Right lobe of liver (tissue), 6 donors: ENCODE results near the gene PSMA4. TPM values are rescaled to one million over a fixed set of nuclear protein-coding genes. Genes with fewer than 3 reads are reported as not detected.
"Not testable (repeated sequence)": the region's sequence is repeated elsewhere in the genome, so short reads cannot be mapped to it uniquely, and the experiment has no call there.

Source experiments
- ATAC-seq, 4 donors: fragments of 200-7000 bp; cut with Tn5 transposase; one replicate each; pipeline ENCODE4 v1.9.1; 2020; ENCODE audit warnings: mild to moderate bottlenecking in 4 of 4, moderate library complexity in 4 of 4
- DNase-seq, 3 donors: peaks; one replicate each; pipeline ENCODE4 v3.0.0-alpha.2; 2020
- H3K27ac ChIP-seq, 3 donors: fragments of 200-600 bp; one replicate each; pipeline ENCODE4 v1.8.0; 2022
- H3K27me3 ChIP-seq, 2 donors: fragments of 200-600 bp; one replicate each; pipeline ENCODE4 v1.8.0; 2022
- H3K36me3 ChIP-seq, 4 donors: fragments of 200-600 bp; sonication (generic) in 1 of 4; one replicate each; pipeline versions ENCODE4 v1.5.1 to v1.8.0; 2017 to 2022; ENCODE audit warnings: control low read depth in 1 of 4
- H3K4me1 ChIP-seq, 4 donors: fragments of 200-600 bp; sonication (generic) in 1 of 4; one replicate each; pipeline versions ENCODE4 v1.5.1 to v1.8.0; 2017 to 2022; ENCODE audit warnings: control low read depth in 1 of 4
- H3K4me3 ChIP-seq, 3 donors: fragments of 200-600 bp; one replicate each; pipeline ENCODE4 v1.8.0; 2022
- H3K9me3 ChIP-seq, 4 donors: fragments of 200-600 bp; sonication (generic) in 1 of 4; one replicate each; pipeline versions ENCODE4 v1.5.1 to v1.8.0; 2017 to 2022; ENCODE audit warnings: control low read depth in 1 of 4
- POLR2A ChIP-seq: fragments of 450-650 bp; IDR thresholded peaks from one replicate; pipeline ENCODE4 v1.6.1; 2017; ENCODE audit warnings: antibody characterized with exemption, mild to moderate bottlenecking
- WGBS: methylation state at CpG from one replicate; pipeline ENCODE4 v1.1.6; 2018; ENCODE audit warnings: low coverage, low lambda C conversion rate; ENCODE audit not compliant: insufficient coverage; ENCODE audit errors: missing lambda C conversion rate; 5-methylcytosine and 5-hydroxymethylcytosine counted together
- intact Hi-C, 2 donors: fragments of 100-400 bp; cut with DNase I; formaldehyde crosslinking; loops; one replicate each; pipeline versions ENCODE4 v1.11.2 to v1.14.1; 2022
- total RNA-seq, 6 experiments: library from RNA; depleted of rRNA in 2 of 6; stranded (reverse); fragments of >200 nt in 2 of 6; fragmentation: NEBNext Ultra II Directional in 3 of 6; extraction: Animal tissue kit (Norgen Biotek cat#: 25700) in 3 of 6; gene quantifications; one replicate each; pipeline versions ENCODE4 v1.1.0 to v1.2.4, GENCODE V29; 2016 to 2023
- TF ChIP-seq, protein P1 (sequence below), 4 donors: fragments of 200-600 bp in 3 of 4; fragments of 450-650 bp in 1 of 4; IDR thresholded peaks; one replicate each; pipeline versions ENCODE4 v1.5.1 to v1.8.0; 2016 to 2022; ENCODE audit warnings: antibody characterized with exemption in 4 of 4, mild to moderate bottlenecking in 2 of 4
- donor health status: DM: no; HTN: yes; CAD: no.
- donor health status: DM: no; HTN: no; CAD: no.
- donor health status: DM: no; HTN: no; CAD: no.
- donor health status: DM: no; HTN: yes; CAD: no.
- donor health status: DM: no; HTN: yes; CAD: no.

Gene PSMA4
- total RNA-seq, 6 experiments from 2014 or later: 66.1 to 147 (median 92.3) TPM

DNA sequence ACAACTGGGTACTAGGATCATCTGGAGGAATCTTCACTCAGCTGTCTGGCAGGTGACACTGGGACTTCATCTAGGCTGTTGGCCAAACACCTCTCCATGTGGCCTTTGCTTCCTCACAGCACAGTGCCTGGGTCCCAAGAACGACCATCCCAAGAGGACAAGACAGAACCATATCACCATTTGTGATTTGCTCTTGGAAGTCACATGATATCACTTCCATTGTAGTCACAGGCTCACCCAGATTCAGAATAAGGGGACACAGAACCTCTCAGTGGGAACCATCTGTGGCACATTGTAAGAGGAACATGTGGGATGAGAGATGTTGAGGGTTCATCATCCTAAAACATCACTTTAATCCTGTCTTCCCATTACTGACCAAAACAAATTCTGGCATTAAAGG, 1.9 kb upstream of the PSMA4 start:
- H3K27me3 ChIP-seq: no peaks in the 10 kb centered on the region
- no peak overlapping the region for H3K4me3 ChIP-seq
- no peak for TF ChIP-seq POLR2A
- TF ChIP-seq, protein P1, sequence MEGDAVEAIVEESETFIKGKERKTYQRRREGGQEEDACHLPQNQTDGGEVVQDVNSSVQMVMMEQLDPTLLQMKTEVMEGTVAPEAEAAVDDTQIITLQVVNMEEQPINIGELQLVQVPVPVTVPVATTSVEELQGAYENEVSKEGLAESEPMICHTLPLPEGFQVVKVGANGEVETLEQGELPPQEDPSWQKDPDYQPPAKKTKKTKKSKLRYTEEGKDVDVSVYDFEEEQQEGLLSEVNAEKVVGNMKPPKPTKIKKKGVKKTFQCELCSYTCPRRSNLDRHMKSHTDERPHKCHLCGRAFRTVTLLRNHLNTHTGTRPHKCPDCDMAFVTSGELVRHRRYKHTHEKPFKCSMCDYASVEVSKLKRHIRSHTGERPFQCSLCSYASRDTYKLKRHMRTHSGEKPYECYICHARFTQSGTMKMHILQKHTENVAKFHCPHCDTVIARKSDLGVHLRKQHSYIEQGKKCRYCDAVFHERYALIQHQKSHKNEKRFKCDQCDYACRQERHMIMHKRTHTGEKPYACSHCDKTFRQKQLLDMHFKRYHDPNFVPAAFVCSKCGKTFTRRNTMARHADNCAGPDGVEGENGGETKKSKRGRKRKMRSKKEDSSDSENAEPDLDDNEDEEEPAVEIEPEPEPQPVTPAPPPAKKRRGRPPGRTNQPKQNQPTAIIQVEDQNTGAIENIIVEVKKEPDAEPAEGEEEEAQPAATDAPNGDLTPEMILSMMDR (IDR thresholded peaks at IDR 0.05): no peak
- peaks cover 0 to 13% (median 0%) of the 10 kb centered on the region in 4 donors for H3K36me3 ChIP-seq
- intact Hi-C loops: no loop called here
- H3K4me1 ChIP-seq: peaks cover 0 to 12% (median 0%) of the 10 kb centered on the region in 4 donors
- ATAC-seq (no peak), DNase-seq (no peak)
- no CpG with 5 or more reads among the region's 1 CpG for WGBS
- H3K9me3 ChIP-seq: no peaks in the 10 kb centered on the region
- no peak overlapping the region for H3K27ac ChIP-seq

DNA sequence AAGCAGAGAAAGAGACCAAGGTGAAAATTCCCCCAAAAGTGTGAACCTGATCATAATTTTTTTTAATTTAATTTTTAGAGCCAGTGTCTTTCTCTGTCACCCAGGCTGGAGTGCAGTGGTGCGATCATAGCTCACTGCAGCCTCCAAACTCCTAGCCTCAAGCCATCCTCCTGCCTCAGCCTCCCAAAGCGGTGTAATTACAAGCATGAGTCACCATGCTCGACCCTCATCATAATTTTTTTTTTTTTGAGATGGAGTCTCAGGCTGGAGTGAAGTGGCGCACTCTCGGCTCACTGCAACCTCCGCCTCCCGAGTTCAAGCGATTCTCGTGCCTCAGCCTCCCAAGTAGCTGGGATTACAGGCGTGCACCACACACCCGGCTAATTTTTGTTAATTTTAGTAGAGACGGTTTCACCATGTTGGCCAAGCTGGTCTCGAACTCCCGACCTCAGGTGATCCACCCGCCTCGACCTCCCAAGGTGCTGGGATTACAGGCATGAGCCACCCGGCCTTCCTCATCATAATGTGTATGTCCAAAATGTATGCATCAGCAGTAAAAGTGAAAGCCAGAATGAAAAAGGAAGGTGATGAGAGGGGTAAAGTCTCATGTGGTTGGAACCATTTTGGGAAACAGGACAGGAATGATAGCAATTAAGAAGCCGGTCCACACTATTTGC, 642 bp upstream of the PSMA4 start:
- H3K4me3 ChIP-seq: peak overlapping the region; percentile 80 to 92 (median 80)
- H3K27ac ChIP-seq: peak overlapping the region; percentile 91 to 92 (median 92)
- intact Hi-C loops, DNase-seq, ATAC-seq, H3K9me3 ChIP-seq, H3K27me3 ChIP-seq: not testable (repeated sequence)
- WGBS: 73% methylated on average over 17 of the region's 18 CpGs
- peaks cover 0 to 12% (median 0%) of the 10 kb centered on the region in 4 donors for H3K4me1 ChIP-seq
- peaks cover 0 to 25% (median 5%) of the 10 kb centered on the region in 4 donors for H3K36me3 ChIP-seq

DNA sequence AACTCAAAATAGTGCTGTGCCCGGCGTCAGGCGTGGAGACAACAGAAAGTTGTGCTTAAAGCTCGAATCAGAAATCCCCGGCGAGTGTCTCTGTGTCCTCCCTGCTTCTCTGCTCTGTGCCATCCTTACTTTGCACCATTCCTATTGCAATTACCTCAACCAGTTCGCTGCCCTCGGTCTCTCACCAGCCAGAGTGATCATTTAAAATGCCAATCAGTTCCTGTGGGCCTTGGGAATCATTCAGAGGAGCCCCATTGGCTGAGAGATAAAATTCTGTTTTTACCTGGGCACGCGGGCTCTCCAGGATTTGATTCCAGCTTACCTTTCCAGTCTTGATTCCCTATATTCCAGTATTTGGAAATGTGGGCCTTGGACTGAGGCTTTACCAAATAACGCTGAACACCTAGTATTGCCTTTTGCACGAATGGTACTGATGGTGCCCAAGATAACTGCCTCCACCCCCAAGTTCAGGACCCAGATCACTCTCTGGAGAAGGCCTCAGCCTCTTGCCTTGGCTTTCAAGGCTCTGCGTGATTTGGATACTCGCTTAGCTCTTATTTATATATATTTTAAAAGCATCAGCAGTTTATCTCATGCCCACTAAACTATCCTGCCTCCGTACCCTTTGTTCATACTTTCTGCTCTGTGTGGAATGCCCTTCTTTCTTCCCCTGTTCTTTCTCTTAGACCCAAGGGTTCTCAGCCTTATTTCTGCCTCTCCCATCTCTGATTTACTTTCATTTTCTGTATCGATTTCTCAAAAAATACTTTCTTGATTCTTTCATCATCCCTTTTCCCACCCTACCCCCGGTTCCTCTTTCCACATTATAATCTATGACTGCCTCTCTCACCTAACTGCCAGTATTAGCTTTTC, 863 bp downstream of the PSMA4 start:
- Histone ChIP-seq H3K4me3 (peak overlapping the region; percentile 80 to 92 (median 80)), H3K9me3 (no peaks in the 10 kb centered on the region), H3K4me1 (peaks cover 0 to 12% (median 0%) of the 10 kb centered on the region in 4 donors), H3K27me3 (no peaks in the 10 kb centered on the region), H3K27ac (peak overlapping the region; percentile 91 to 92 (median 92)), H3K36me3 (peaks cover 0 to 40% (median 16%) of the 10 kb centered on the region in 4 donors)
- intact Hi-C loops: no loop called here
- TF ChIP-seq, protein P1 (IDR thresholded peaks at IDR 0.05): no peak
- no peak for DNase-seq
- peak in 2 of 4 donors; percentile 6 to 12 for ATAC-seq
- WGBS: under 1% methylated on average over 14 of the region's 17 CpGs

DNA sequence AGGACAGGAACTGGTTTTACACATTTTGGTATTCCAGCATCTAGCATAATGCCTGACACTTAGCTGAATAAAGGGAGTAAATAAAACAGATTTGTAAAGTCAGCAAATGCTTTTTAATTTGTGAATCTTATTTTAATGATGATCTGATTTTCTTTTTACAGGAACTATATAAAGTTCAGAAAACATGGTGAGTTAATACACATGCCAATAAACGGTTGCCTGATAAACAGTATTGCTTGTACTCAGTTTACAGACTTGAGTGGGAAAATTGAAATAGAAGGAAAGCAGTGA, 1.4 kb downstream of the PSMA4 start:
- H3K27ac ChIP-seq: peak overlapping the region in 1 of 3 donors; percentile 92
- no peak for DNase-seq

DNA sequence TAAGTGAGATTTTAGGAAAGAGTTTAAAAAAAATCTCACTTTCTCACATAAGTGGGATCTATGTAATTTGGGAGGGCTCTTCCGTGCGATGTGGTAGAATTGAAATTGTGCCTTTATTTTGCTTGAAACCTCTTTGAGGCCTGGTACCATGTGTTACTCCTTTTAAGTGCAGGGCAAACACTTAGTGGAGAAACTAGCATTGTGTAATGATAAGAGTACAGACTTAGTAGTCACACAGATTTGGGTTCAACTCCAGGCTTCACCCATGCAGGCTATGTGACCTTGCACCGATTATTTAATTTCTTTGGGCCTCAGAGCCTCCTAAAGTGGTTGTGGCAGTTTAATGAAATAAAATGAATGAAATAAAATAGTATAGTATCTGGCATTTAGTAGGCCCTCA, 2.4 kb downstream of the PSMA4 start:
- intact Hi-C loops: no loop called here
- no peak overlapping the region for H3K4me3 ChIP-seq
- peaks cover 4 to 56% (median 27%) of the 10 kb centered on the region in 4 donors for H3K36me3 ChIP-seq
- peaks cover 0 to 12% (median 0%) of the 10 kb centered on the region in 4 donors for H3K4me1 ChIP-seq
- ATAC-seq: no peak
- 96% methylated on average over 3 of the region's 3 CpGs for WGBS
- TF ChIP-seq, protein P1 (IDR thresholded peaks at IDR 0.05): no peak
- TF ChIP-seq POLR2A: no peak
- no peak for DNase-seq
- no peak overlapping the region for H3K27ac ChIP-seq
- H3K27me3 ChIP-seq: no peaks in the 10 kb centered on the region
- H3K9me3 ChIP-seq: no peaks in the 10 kb centered on the region

More for the DNA sequence above, 1.4 kb downstream of the PSMA4 start:
- 18% methylated on average over 1 of the region's 1 CpG for WGBS
- intact Hi-C loops: no loop called here
- H3K4me1 ChIP-seq: peaks cover 0 to 12% (median 0%) of the 10 kb centered on the region in 4 donors
- H3K27me3 ChIP-seq: no peaks in the 10 kb centered on the region
- peaks cover 4 to 46% (median 19%) of the 10 kb centered on the region in 4 donors for H3K36me3 ChIP-seq
- ATAC-seq: no peak
- peak overlapping the region; percentile 80 to 92 (median 80) for H3K4me3 ChIP-seq
- H3K9me3 ChIP-seq: no peaks in the 10 kb centered on the region
- TF ChIP-seq POLR2A: no peak
